Stomach (tissue), 9 donors: Measurements from ENCODE around the gene SMIM36. TPM values are rescaled to one million over a fixed set of nuclear protein-coding genes. Genes with fewer than 3 reads are reported as not detected.
"Not testable (repeated sequence)": the region's sequence is repeated elsewhere in the genome, so short reads cannot be mapped to it uniquely, and the experiment has no call there.

Experiments used
- DNase-seq, 2 donors: peaks; one replicate each; pipeline versions ENCODE4 v3.0.0 to v3.0.0-alpha.2; 2013 to 2019
- H3K27ac ChIP-seq, 5 donors: fragments of 200-600 bp in 4 of 5; sonication (generic) in 4 of 5; one replicate each; pipeline ENCODE4 v1.5.1; 2013 to 2019; ENCODE audit warnings: mild to moderate bottlenecking in 1 of 5, moderate library complexity in 1 of 5
- H3K27me3 ChIP-seq, 3 donors: fragments of 200-600 bp; sonication (generic); one replicate each; pipeline ENCODE4 v1.5.1; 2017 to 2019; ENCODE audit warnings: mixed run types in 1 of 3
- H3K36me3 ChIP-seq, 4 donors: fragments of 200-600 bp; sonication (generic); 1 replicate in 3 of 4; 2 replicates in 1 of 4; pipeline ENCODE4 v1.5.1; 2016 to 2019
- H3K4me1 ChIP-seq, 4 donors: fragments of 200-600 bp; sonication (generic); one replicate each; pipeline ENCODE4 v1.5.1; 2016 to 2019
- H3K4me3 ChIP-seq, 4 donors: fragments of 200-600 bp; sonication (generic) in 3 of 4; one replicate each; pipeline ENCODE4 v1.5.1; 2016 to 2019; ENCODE audit warnings: mild to moderate bottlenecking in 1 of 4
- H3K9me3 ChIP-seq, 4 donors: fragments of 200-600 bp; sonication (generic); one replicate each; pipeline ENCODE4 v1.5.1; 2016 to 2019
- CTCF ChIP-seq, 7 experiments: fragments of 450-650 bp in 4 of 7; fragments of 200-600 bp in 3 of 7; sonication (generic) in 3 of 7; IDR thresholded peaks; one replicate each; pipeline ENCODE4 v1.5.1; 2016 to 2019; ENCODE audit warnings: antibody characterized with exemption in 7 of 7, control low read depth in 2 of 7, mild to moderate bottlenecking in 1 of 7
- EP300 ChIP-seq: sonication (generic); formaldehyde crosslinking; IDR thresholded peaks from one replicate; pipeline ENCODE4 v1.6.1; 2017; ENCODE audit warnings: antibody characterized with exemption
- POLR2A ChIP-seq, 4 donors: fragments of 450-650 bp; IDR thresholded peaks; one replicate each; pipeline ENCODE4 v1.6.1; 2016; ENCODE audit warnings: antibody characterized with exemption in 4 of 4, control low read depth in 2 of 4, mild to moderate bottlenecking in 1 of 4, moderate library complexity in 1 of 4
- POLR2AphosphoS5 ChIP-seq, 3 donors: sonication (generic); formaldehyde crosslinking; IDR thresholded peaks; one replicate each; pipeline ENCODE4 v1.6.1; 2016; ENCODE audit warnings: antibody characterized with exemption in 3 of 3
- WGBS, 5 donors: extraction: QIAGEN DNeasy Blood & Tissue Kit in 3 of 5; methylation state at CpG; one replicate each; pipeline versions ENCODE4 v1.1.5 to v1.1.7; 2013 to 2018; 5-methylcytosine and 5-hydroxymethylcytosine counted together
- intact Hi-C: fragments of 100-400 bp; cut with DNase I; formaldehyde crosslinking; loops from one replicate; pipeline ENCODE4 v1.15.1; 2023; ENCODE audit warnings: low total_unique reads
- polyA plus RNA-seq, 3 donors: library from polyadenylated mRNA; stranded (reverse); fragments of 200-250 nt; gene quantifications; one replicate each; pipeline ENCODE4 v1.2.3, GENCODE V29; 2013
- total RNA-seq, 5 donors: library from RNA; depleted of rRNA; stranded (reverse); fragments of >200 nt; gene quantifications; one replicate each; pipeline versions ENCODE4 v1.1.0 to v1.2.3, GENCODE V29; 2014 to 2016
- donor health status: healthy with polysubstance abuse.
- donor health status: Bipolar disorder and iron deficiency.
- donor health status: healthy.

SMIM36 gene
- total and polyA plus RNA-seq, 8 donors = not detected

DNA sequence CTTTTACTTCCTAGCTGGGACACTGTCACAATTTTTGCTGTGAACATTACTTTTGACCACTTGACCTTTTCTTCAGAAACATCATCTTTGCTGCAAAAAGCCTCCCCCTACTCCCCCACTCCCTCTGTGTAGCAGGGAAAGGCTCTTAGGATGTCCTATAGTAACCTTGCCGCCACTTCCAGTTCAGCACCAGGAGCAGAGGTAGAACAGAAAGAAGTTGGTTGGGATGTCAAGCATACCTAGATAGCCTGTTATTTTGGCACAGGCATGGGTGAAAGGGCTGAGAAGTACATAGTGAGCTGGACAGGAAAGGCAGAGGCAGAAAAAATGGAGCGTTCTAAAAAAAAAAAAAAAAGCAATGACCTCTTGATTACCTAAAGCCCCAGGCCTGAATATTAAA lies 31.3 kb downstream of the SMIM36 start:
- Histone ChIP-seq H3K9me3 (no peaks in the 10 kb centered on the region), H3K36me3 (no peaks in the 10 kb centered on the region), H3K27me3 (no peaks in the 10 kb centered on the region), H3K4me3 (no peak overlapping the region), H3K27ac (no peak overlapping the region), H3K4me1 (no peaks in the 10 kb centered on the region)
- intact Hi-C loops = no loop called here
- no peak for DNase-seq
- 80 to 94% (median 90%) methylated on average over 2 of the region's 2 CpGs for WGBS, 5 donors
- TF ChIP-seq POLR2A (IDR thresholded peaks at IDR 0.05) = no peak
- TF ChIP-seq EP300 = no peak
- TF ChIP-seq POLR2AphosphoS5 (IDR thresholded peaks at IDR 0.05) = no peak
- TF ChIP-seq CTCF (IDR thresholded peaks at IDR 0.05) = no peak

DNA sequence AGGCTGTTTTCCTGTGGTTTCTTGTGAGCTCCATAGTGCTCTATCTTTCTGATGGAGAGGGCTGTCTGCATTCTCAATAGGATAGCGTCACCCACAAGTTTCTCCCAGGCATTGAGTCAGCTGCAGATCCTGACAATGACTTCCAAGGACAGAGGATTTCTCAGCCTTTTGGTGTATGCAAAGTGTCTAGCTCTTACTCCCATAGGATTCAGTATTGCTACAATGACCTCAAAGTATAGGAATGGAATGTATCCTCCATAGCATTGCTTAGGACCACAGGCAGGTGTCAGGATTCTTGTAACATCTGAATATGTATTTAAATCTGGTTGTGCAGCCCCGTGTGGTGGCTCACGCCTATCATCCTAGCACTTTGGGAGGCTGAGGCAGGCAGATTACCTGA lies 32.3 kb downstream of the SMIM36 start:
- Histone ChIP-seq H3K36me3 (no peaks in the 10 kb centered on the region), H3K9me3 (no peaks in the 10 kb centered on the region), H3K27me3 (no peaks in the 10 kb centered on the region), H3K4me3 (no peak overlapping the region), H3K27ac (no peak overlapping the region), H3K4me1 (no peaks in the 10 kb centered on the region)
- intact Hi-C loops = no loop called here
- no peak for DNase-seq
- TF ChIP-seq CTCF (IDR thresholded peaks at IDR 0.05) (no peak), POLR2A (IDR thresholded peaks at IDR 0.05) (no peak), POLR2AphosphoS5 (IDR thresholded peaks at IDR 0.05) (no peak), EP300 (no peak)
- WGBS, 5 donors = 84 to 94% (median 88%) methylated on average over 3 of the region's 3 CpGs

- no peaks in the 10 kb centered on the region for H3K36me3 ChIP-seq
- WGBS, 5 donors = 52 to 73% (median 62%) methylated on average over 7 of the region's 7 CpGs
- TF ChIP-seq EP300 (no peak), POLR2AphosphoS5 (IDR thresholded peaks at IDR 0.05) (no peak), POLR2A (IDR thresholded peaks at IDR 0.05) (no peak), CTCF (IDR thresholded peaks at IDR 0.05) (no peak)
- DNase-seq = no peak
- no peak overlapping the region for H3K4me3 ChIP-seq
- no peaks in the 10 kb centered on the region for H3K9me3 ChIP-seq
- intact Hi-C loops = no loop called here
- no peaks in the 10 kb centered on the region for H3K4me1 ChIP-seq
- no peaks in the 10 kb centered on the region for H3K27me3 ChIP-seq
- H3K27ac ChIP-seq = no peak overlapping the region
Observed at GRCh38 chr17:55466671-55467070, 44.6 kb downstream of the SMIM36 start.

DNA sequence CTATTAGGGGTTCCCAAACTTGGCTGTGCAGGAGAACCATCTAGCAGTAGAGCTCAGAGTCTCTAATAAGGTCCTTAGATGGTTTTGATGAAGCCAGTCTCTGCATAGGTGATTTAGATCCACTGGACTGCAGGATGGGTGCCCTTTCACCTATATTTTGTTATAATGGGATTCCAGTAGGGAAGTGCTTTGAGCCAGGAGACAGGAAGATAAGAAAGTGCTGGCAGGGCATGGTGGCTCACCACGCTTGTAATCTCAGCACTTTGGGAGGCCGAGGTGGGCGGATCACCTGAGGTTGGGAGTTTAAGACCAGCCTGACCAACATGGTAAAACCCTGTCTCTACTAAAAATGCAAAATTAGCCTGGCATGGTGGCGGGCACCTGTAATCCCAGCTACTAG lies 45.5 kb downstream of the SMIM36 start:
- intact Hi-C loops, H3K9me3 ChIP-seq, H3K27ac ChIP-seq, H3K4me1 ChIP-seq, DNase-seq, H3K27me3 ChIP-seq, H3K36me3 ChIP-seq, H3K4me3 ChIP-seq: not testable (repeated sequence)
- 76 to 90% (median 84%) methylated on average over 4 of the region's 4 CpGs for WGBS, 5 donors

- no peaks in the 10 kb centered on the region for H3K27me3 ChIP-seq
- no peaks in the 10 kb centered on the region for H3K9me3 ChIP-seq
- 51 to 63% (median 61%) methylated on average over 2 of the region's 2 CpGs for WGBS, 5 donors
- no peak overlapping the region for H3K4me3 ChIP-seq
- H3K4me1 ChIP-seq = no peaks in the 10 kb centered on the region
- TF ChIP-seq EP300 = no peak
- TF ChIP-seq POLR2AphosphoS5 (IDR thresholded peaks at IDR 0.05) = no peak
- TF ChIP-seq CTCF (IDR thresholded peaks at IDR 0.05) = no peak
- no peak for TF ChIP-seq POLR2A (IDR thresholded peaks at IDR 0.05)
- DNase-seq = no peak
- H3K27ac ChIP-seq = no peak overlapping the region
- no peaks in the 10 kb centered on the region for H3K36me3 ChIP-seq
- intact Hi-C loops = no loop called here
Observed at GRCh38 chr17:55463600-55463999, 47.7 kb downstream of the SMIM36 start.
